SJCRH30 (cell line): ENCODE data around the gene ADAMTSL5. TPM values are rescaled to one million over a fixed set of nuclear protein-coding genes. Genes with fewer than 3 reads are reported as not detected.
"Not testable (repeated sequence)": the region's sequence is repeated elsewhere in the genome, so short reads cannot be mapped to it uniquely, and the experiment has no call there.

ENCODE experiments used
- DNase-seq, 2 experiments: peaks; one replicate each; pipeline ENCODE4 v3.0.0-alpha.2; 2015 to 2020
- H3K27ac ChIP-seq: fragments of 250-450 bp; sonication (Bioruptor Pico); 2 replicates; pipeline ENCODE4 v1.5.1; 2020; ENCODE audit warnings: mild to moderate bottlenecking, moderate library complexity
- H3K27me3 ChIP-seq: fragments of 250-450 bp; sonication (Bioruptor Pico); 2 replicates; pipeline ENCODE4 v1.5.1; 2020; ENCODE audit warnings: mild to moderate bottlenecking, moderate library complexity
- H3K36me3 ChIP-seq: fragments of 250-450 bp; sonication (Bioruptor Pico); 2 replicates; pipeline ENCODE4 v1.5.1; 2020; ENCODE audit warnings: mild to moderate bottlenecking, moderate library complexity
- H3K4me1 ChIP-seq: fragments of 250-450 bp; sonication (Bioruptor Pico); 2 replicates; pipeline ENCODE4 v1.5.1; 2020; ENCODE audit warnings: mild to moderate bottlenecking, moderate library complexity
- H3K4me3 ChIP-seq: fragments of 250-450 bp; sonication (Bioruptor Pico); 2 replicates; pipeline ENCODE4 v1.5.1; 2020; ENCODE audit warnings: mild to moderate bottlenecking, moderate library complexity
- H3K9me3 ChIP-seq: fragments of 250-450 bp; sonication (Bioruptor Pico); replicated peaks from 2 replicates; pipeline ENCODE4 v1.5.1; 2020; ENCODE audit warnings: mild to moderate bottlenecking, moderate library complexity
- total RNA-seq: library from RNA; depleted of rRNA; stranded (reverse); fragments of >200 nt; shearing (Covaris generic); gene quantifications from 2 replicates; pipeline ENCODE4 v1.2.3, GENCODE V29; 2014

The ADAMTSL5 gene
- total RNA-seq, 1 experiment from 2014 or later: 0.77 TPM

GRCh38 chr19:1488282-1488601 is 24.6 kb downstream of the ADAMTSL5 start:
- H3K9me3 ChIP-seq: no peaks in the 10 kb centered on the region
- H3K4me3 ChIP-seq: no peak overlapping the region
- H3K36me3 ChIP-seq: no peaks in the 10 kb centered on the region
- DNase-seq: no peak
- H3K27me3 ChIP-seq: no peaks in the 10 kb centered on the region
- H3K4me1 ChIP-seq: peaks cover 6% of the 10 kb centered on the region
- no peak overlapping the region for H3K27ac ChIP-seq

GRCh38 chr19:1487576-1488281 is 25.1 kb downstream of the ADAMTSL5 start:
- DNase-seq: no peak
- no peaks in the 10 kb centered on the region for H3K27me3 ChIP-seq
- no peaks in the 10 kb centered on the region for H3K36me3 ChIP-seq
- H3K4me3 ChIP-seq: no peak overlapping the region
- peaks cover 6% of the 10 kb centered on the region for H3K4me1 ChIP-seq
- H3K9me3 ChIP-seq: no peaks in the 10 kb centered on the region
- no peak overlapping the region for H3K27ac ChIP-seq

- no peaks in the 10 kb centered on the region for H3K27me3 ChIP-seq
Observed at GRCh38 chr19:1486720-1487575, 25.9 kb downstream of the ADAMTSL5 start.

DNA sequence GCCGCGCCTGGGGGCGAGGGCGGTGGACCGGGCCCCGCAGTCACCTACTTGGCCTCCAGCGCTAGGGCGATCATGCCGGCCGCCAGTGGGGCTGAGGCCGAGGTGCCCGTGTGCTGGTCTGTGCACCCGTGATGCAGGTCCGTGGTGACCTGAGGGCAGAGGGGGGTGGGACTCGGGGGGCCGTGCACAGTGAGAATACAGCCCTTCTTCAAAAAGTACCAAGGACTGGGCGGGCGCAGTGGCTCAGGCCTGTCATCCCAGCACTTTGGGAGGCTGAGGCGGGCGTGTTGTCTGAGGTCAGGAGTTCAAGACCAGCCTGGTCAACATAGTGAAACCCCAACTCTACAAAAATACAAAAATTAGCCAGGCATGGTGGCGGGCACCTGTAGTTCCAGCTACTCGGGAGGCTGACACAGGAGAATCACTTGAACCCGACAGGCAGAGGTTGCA is 28.8 kb downstream of the ADAMTSL5 start:
- Histone ChIP-seq H3K27me3 (no peaks in the 10 kb centered on the region), H3K4me1 (no peaks in the 10 kb centered on the region), H3K4me3 (no peak overlapping the region), H3K27ac (no peak overlapping the region), H3K9me3 (no peaks in the 10 kb centered on the region), H3K36me3 (no peaks in the 10 kb centered on the region)
- no peak for DNase-seq

More at GRCh38 chr19:1486720-1487575, 25.9 kb downstream of the ADAMTSL5 start:
- Histone ChIP-seq H3K27ac (no peak overlapping the region), H3K4me1 (peaks cover 6% of the 10 kb centered on the region), H3K36me3 (no peaks in the 10 kb centered on the region), H3K4me3 (no peak overlapping the region), H3K9me3 (no peaks in the 10 kb centered on the region)
- no peak for DNase-seq

GRCh38 chr19:1483131-1483978 is 29.5 kb downstream of the ADAMTSL5 start:
- Histone ChIP-seq H3K9me3 (no peaks in the 10 kb centered on the region), H3K27me3 (no peaks in the 10 kb centered on the region), H3K36me3 (no peaks in the 10 kb centered on the region), H3K4me3 (no peak overlapping the region), H3K27ac (no peak overlapping the region), H3K4me1 (no peaks in the 10 kb centered on the region)
- no peak for DNase-seq

- no peaks in the 10 kb centered on the region for H3K4me1 ChIP-seq
- H3K27ac ChIP-seq: no peak overlapping the region
- peaks cover 1% of the 10 kb centered on the region; the same call in 1 of the 2 replicates for H3K36me3 ChIP-seq
- no peaks in the 10 kb centered on the region for H3K27me3 ChIP-seq
- no peak for DNase-seq
- no peaks in the 10 kb centered on the region for H3K9me3 ChIP-seq
- H3K4me3 ChIP-seq: no peak overlapping the region
Observed at GRCh38 chr19:1482361-1483130, 30.3 kb downstream of the ADAMTSL5 start.

DNA sequence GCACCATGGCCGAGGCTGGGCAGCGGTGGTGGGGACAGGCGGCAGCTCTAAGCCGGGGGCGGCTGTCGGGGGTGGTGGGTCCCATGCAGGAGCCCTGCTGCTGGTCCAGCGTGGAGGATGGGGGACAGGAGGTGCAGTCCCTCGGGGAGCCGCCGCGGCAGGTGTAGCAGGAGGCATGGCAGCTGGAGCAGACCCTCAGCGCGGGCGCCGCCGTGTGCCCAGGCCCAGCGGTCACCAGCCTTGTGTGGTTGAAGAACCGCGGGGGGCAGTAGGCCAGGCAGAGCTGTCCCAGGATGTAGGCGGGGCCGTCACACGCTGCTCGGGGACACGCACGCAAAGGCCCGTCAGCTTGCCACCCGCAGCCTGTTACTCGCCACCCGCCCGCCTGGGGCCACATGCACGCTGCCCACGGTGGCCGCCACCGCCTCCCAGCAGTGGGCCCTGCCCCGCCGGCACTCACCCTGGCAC is 30.9 kb downstream of the ADAMTSL5 start:
- Histone ChIP-seq H3K36me3 (peaks cover 4% of the 10 kb centered on the region; the same call in 1 of the 2 replicates), H3K27me3 (no peaks in the 10 kb centered on the region), H3K9me3 (no peaks in the 10 kb centered on the region), H3K4me3 (no peak overlapping the region), H3K4me1 (no peaks in the 10 kb centered on the region), H3K27ac (no peak overlapping the region)
- no peak for DNase-seq

GRCh38 chr19:1481224-1481892 is 31.5 kb downstream of the ADAMTSL5 start:
- Histone ChIP-seq H3K27ac (no peak overlapping the region), H3K9me3 (no peaks in the 10 kb centered on the region), H3K36me3 (peaks cover 4% of the 10 kb centered on the region; the same call in 1 of the 2 replicates), H3K4me3 (no peak overlapping the region), H3K4me1 (no peaks in the 10 kb centered on the region), H3K27me3 (no peaks in the 10 kb centered on the region)
- DNase-seq: no peak

DNA sequence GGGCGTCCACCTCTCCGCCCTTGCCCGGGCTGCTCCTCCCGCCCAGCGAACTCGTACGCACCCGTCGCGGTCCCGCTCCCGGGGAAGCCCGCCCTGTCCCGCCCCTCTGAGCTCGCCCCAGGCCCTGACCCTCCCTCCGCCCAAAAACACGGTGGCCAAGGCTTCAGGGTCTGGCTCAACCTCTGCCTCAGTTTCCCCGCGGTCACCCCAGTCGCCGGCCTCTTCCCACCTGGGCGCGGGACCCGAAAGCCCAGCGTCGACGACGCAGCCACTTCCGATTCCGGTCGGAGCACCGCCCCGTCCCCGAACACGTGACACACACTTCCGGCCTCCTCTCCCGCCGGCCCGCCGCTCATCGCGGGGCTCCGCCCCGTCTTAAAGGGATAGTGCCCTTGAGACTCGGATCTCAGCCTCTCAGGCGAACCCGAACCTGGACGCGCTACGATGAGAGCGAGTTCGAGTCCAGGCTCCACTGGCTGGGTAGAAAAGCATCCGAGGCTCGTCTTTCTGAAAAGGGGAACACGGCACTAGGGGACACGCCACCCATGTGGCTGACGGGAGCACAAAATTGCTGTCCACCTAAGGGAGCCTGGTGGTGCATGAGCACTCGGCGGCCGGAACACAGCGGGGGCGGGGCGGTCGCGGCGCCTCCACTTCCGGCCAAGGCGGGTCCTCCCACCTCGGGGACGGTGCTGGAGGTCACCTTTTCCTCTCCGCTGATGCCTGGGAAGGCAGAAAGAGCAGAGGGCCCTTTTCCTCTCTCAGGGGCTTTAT is 33.7 kb downstream of the ADAMTSL5 start, which contains the start of gene C19orf25:
Gene C19orf25 (minus strand): TSS at position 282 of the 774 bp plus-strand sequence. CDS start 312 bp downstream, outside the sequence.
- Histone ChIP-seq H3K27ac (peak within 1 kb of the TSS; percentile 41; the same call in 1 of the 2 replicates), H3K4me3 (peak within 1 kb of the TSS; percentile 73), H3K4me1 (no peaks in the 10 kb centered on the region), H3K9me3 (no peaks in the 10 kb centered on the region), H3K27me3 (no peaks in the 10 kb centered on the region), H3K36me3 (peaks cover 4% of the 10 kb centered on the region; the same call in 1 of the 2 replicates)
- DNase-seq: peak; percentile 94 to 95

DNA sequence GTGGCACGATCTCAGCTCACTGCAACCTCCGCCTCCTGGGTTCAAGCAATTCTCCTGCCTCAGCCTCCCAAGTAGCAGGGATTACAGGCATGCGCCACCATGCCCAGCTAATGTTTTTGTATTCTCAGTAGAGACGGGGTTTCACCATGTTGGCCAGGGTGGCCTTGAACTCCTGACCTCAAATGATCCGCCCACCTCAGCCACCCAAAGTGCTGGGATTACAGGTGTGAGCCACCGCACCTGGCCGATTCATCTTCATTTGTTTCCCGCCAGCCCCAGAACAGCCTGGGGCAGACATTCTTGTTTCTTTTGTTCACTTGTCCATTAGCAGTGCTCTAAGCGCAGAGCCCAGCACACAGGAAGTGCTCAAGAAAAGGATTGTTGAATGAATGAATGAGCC is 35.8 kb downstream of the ADAMTSL5 start:
- not testable (repeated sequence) for H3K27ac ChIP-seq, H3K4me1 ChIP-seq, H3K27me3 ChIP-seq, DNase-seq, H3K4me3 ChIP-seq, H3K9me3 ChIP-seq, H3K36me3 ChIP-seq

GRCh38 chr19:1475751-1476437 is 36.9 kb downstream of the ADAMTSL5 start:
- peaks cover 4% of the 10 kb centered on the region; the same call in 1 of the 2 replicates for H3K36me3 ChIP-seq
- H3K27ac ChIP-seq: no peak overlapping the region
- peaks cover 2% of the 10 kb centered on the region; the same call in 1 of the 2 replicates for H3K4me1 ChIP-seq
- no peaks in the 10 kb centered on the region for H3K9me3 ChIP-seq
- no peak overlapping the region for H3K4me3 ChIP-seq
- no peaks in the 10 kb centered on the region; the same call in 1 of the 2 replicates for H3K27me3 ChIP-seq
- no peak for DNase-seq

DNA sequence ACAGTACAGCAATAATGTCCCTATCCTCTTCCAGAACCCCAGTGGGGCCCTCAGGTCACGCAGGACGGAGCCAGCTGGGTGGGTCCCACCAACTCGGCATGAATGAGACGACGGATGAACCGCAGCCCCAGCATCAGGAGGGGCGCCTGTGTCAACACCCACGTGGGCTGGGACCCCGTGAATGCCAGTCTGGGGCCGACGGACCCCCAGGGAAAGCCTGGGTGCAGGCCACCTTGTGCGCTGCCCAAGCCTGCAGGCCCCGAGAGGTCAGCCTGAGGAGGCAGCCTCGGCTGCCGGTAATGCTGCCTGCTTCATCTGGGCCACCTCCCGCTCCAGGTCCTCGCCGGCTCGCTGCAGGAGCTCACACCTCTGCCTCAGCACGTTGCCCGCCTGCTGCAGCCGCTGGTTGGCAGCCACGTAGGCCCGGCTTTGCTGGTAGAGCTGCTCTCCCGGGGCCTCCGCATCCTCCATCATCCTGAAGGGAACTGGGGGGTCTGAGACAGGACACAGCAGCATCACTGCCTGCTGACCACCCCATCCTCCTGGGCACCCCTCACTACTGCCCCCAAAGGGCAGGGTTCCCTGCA is 38.0 kb downstream of the ADAMTSL5 start:
- DNase-seq: no peak
- no peaks in the 10 kb centered on the region; the same call in 1 of the 2 replicates for H3K27me3 ChIP-seq
- peaks cover 2% of the 10 kb centered on the region; the same call in 1 of the 2 replicates for H3K4me1 ChIP-seq

More for the DNA sequence above, 38.0 kb downstream of the ADAMTSL5 start:
- H3K27ac ChIP-seq: no peak overlapping the region
- peaks cover 4% of the 10 kb centered on the region; the same call in 1 of the 2 replicates for H3K36me3 ChIP-seq
- H3K9me3 ChIP-seq: no peaks in the 10 kb centered on the region
- H3K4me3 ChIP-seq: no peak overlapping the region
